ENCODE data around the gene EPG5. TPM values are rescaled to one million over a fixed set of nuclear protein-coding genes. Genes with fewer than 3 reads are reported as not detected.
"Not testable (repeated sequence)": the region's sequence is repeated elsewhere in the genome, so short reads cannot be mapped to it uniquely, and the experiment has no call there.

EPG5 gene
- total RNA-seq, 2 donors from 2014 or later: 25.3 to 33.6 TPM

DNA sequence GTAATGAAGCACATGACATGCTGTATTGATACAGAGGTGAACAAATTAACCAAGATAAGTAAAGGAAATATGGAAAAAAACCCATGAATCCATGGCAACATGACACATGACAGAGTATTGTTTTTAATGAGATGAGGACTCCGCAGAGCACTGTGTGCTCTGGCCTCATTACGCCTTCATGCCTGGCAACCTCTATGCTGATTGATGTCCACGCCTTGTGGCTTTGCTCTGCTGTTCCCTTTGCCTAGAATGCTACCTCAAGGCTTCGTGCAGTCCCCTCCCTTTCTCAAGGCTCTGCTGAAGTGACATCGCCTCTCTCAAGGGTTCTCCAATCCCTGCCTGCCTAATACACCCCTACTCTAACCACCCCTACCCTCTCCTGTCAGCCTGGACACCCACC lies 133.3 kb downstream of the EPG5 start:
- DNase-seq (ENCODE audit: low spot score): no peak
- TF ChIP-seq, protein P1, sequence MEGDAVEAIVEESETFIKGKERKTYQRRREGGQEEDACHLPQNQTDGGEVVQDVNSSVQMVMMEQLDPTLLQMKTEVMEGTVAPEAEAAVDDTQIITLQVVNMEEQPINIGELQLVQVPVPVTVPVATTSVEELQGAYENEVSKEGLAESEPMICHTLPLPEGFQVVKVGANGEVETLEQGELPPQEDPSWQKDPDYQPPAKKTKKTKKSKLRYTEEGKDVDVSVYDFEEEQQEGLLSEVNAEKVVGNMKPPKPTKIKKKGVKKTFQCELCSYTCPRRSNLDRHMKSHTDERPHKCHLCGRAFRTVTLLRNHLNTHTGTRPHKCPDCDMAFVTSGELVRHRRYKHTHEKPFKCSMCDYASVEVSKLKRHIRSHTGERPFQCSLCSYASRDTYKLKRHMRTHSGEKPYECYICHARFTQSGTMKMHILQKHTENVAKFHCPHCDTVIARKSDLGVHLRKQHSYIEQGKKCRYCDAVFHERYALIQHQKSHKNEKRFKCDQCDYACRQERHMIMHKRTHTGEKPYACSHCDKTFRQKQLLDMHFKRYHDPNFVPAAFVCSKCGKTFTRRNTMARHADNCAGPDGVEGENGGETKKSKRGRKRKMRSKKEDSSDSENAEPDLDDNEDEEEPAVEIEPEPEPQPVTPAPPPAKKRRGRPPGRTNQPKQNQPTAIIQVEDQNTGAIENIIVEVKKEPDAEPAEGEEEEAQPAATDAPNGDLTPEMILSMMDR (IDR thresholded peaks at IDR 0.05): no peak
- peaks cover 0 to 27% of the 10 kb centered on the region in 2 donors for H3K4me1 ChIP-seq
- no peaks in the 10 kb centered on the region for H3K27me3 ChIP-seq
- H3K27ac ChIP-seq: no peak overlapping the region
- H3K4me3 ChIP-seq: no peak overlapping the region
- no peaks in the 10 kb centered on the region for H3K9me3 ChIP-seq
- H3K36me3 ChIP-seq: no peaks in the 10 kb centered on the region

DNA sequence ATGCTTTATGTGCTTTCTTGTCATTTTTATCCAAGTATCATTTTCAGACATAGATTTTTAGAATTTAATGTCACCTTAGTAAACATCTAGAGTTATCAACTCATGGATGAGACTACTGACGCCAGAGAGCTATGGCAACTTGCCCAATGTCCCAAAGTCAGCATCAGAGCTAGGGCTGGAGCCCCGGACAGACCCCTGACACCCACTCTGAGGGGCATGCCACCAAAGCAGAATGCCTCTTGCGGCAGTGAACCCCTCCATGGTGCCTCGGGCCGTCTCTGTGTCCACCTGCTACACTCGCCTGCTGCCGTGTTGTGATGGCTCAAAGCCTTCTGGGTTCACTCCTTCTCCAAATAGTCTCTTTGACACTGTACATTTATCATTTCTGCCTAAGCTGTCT lies 136.2 kb downstream of the EPG5 start:
- DNase-seq (ENCODE audit: low spot score): no peak
- Histone ChIP-seq H3K27me3 (no peaks in the 10 kb centered on the region), H3K36me3 (no peaks in the 10 kb centered on the region), H3K4me3 (no peak overlapping the region), H3K9me3 (no peaks in the 10 kb centered on the region), H3K27ac (no peak overlapping the region), H3K4me1 (peaks cover 0 to 25% of the 10 kb centered on the region in 2 donors)
- TF ChIP-seq, protein P1 (IDR thresholded peaks at IDR 0.05): no peak

DNA sequence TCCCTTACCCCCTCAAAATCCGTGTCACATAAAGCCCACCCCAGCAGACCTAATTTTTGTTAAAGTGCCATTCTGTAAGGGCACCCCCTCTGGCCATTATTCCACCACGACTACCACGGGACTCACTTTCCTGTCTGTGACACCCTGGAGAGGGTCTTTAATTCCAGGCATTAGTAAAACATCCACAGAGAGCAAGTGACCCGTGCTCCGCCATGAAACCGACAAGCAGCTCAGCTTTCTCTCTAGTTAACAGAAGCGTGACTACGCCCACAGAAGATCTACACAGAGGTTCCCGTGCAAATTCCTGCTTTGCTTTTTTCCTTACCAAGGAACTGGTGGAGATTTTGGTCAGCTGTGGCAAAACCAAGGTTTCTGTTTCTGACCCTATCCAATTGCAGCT lies 137.3 kb downstream of the EPG5 start:
- Histone ChIP-seq H3K4me1 (peaks cover 0 to 25% of the 10 kb centered on the region in 2 donors), H3K4me3 (no peak overlapping the region), H3K27me3 (no peaks in the 10 kb centered on the region), H3K9me3 (no peaks in the 10 kb centered on the region), H3K27ac (no peak overlapping the region), H3K36me3 (no peaks in the 10 kb centered on the region)
- TF ChIP-seq, protein P1 (IDR thresholded peaks at IDR 0.05): no peak
- DNase-seq (ENCODE audit: low spot score): no peak

DNA sequence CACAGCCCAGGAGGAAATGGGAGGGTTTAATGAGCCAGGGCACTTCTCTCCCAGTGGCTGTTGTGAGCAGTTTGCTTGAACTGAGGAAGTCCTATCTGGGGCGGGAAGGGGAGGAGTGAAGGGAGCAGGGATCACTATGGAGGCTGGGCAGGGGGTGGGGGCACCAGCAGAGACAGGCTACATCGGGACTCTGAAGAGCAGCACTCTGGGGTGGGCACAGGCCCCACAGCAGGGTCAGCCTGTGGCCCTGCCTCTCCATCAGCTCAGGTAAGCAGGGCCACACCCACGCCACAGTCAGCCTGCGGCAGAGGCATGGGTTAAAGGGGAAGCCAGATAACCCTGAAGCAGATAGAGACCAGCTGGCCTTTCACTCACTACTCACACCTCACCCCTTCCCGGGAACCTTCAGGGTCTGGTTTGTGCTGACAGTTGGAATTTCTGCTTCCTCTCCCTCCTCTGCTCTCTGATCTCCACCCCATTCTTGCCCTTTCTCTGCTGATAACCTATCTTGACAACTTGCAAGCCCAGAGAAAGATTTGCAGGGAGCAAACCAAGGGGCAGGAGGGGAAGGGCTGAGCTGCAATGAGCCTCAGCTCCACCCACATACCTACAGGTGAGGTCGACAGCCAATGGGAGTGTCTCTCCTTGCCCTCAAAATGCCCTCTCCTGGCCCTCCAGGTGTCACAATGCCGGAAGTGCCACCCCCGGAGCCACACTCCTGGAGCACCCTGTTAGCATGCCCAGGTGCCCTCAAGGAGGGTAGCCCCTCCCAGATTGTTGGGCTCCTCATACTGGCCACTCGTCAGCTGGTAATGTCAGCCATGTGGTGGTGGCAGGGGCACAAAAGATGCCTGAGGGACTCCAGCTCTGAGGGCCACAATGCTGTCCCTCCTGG lies 138.0 kb downstream of the EPG5 start:
- Histone ChIP-seq H3K27ac (no peak overlapping the region), H3K36me3 (no peaks in the 10 kb centered on the region), H3K4me1 (peaks cover 0 to 25% of the 10 kb centered on the region in 2 donors), H3K27me3 (no peaks in the 10 kb centered on the region), H3K9me3 (no peaks in the 10 kb centered on the region), H3K4me3 (no peak overlapping the region)
- TF ChIP-seq, protein P1 (IDR thresholded peaks at IDR 0.05): no peak
- DNase-seq (ENCODE audit: low spot score): no peak

DNA sequence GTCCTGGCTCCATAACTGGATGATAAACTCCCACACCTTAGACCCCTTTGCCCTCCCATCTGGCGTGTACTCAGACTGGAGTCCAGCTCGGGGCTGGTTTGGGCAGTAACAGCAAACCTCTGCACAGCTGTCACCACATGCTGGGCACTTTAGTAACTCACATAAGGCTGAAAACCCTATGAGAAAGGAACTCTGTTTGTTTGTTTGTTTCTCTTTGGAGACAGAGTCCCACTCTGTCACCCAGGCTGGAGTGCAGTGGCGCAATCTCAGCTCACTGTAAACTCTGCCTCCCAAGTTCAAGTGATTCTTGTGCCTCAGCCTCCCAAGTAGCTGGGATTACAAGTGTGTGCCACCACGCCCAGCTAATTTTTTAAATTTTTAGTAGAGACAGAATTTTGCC lies 140.4 kb downstream of the EPG5 start:
- DNase-seq (ENCODE audit: low spot score); H3K4me3 ChIP-seq; H3K27me3 ChIP-seq; H3K36me3 ChIP-seq; H3K27ac ChIP-seq; H3K9me3 ChIP-seq: not testable (repeated sequence)
- H3K4me1 ChIP-seq: peaks cover 0 to 25% of the 10 kb centered on the region in 2 donors

DNA sequence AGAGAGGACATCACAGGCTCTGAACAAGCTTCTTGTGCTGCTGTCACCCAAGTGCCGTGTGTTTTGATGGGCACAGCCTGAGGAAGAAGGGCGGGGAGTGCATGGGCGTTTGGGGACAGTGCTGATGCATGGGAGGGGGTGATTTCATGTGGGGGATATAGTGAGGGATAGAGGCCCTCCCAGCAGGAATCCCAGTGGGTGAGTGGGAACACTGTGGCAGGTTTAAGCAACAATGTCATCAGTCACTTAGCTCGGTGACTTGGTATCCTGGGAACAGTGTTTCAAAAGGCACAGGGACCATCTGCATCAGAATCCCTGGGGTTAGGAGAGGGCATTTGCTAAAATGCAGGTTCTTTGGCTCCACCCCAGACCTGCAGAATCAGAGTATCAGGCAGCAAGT lies 141.0 kb downstream of the EPG5 start:
- Histone ChIP-seq H3K36me3 (no peaks in the 10 kb centered on the region), H3K4me3 (no peak overlapping the region), H3K27ac (no peak overlapping the region), H3K9me3 (no peaks in the 10 kb centered on the region), H3K4me1 (peaks cover 0 to 25% of the 10 kb centered on the region in 2 donors), H3K27me3 (no peaks in the 10 kb centered on the region)
- DNase-seq (ENCODE audit: low spot score): no peak
- TF ChIP-seq, protein P1 (IDR thresholded peaks at IDR 0.05): no peak

Measured in right atrium auricular region (tissue), 2 donors.